Uterus (tissue), 2 donors: ENCODE results near the gene DDC.
"Not testable (repeated sequence)": the region's sequence is repeated elsewhere in the genome, so short reads cannot be mapped to it uniquely, and the experiment has no call there.

Source experiments
- POLR2A ChIP-seq, 2 donors: fragments of 450-650 bp; IDR thresholded peaks; one replicate each; pipeline ENCODE4 v1.6.1; 2016; ENCODE audit warnings: antibody characterized with exemption in 2 of 2, mild to moderate bottlenecking in 1 of 2, moderate library complexity in 1 of 2
- TF ChIP-seq, protein P1 (sequence below), 4 experiments: fragments of 200-600 bp in 2 of 4; fragments of 450-650 bp in 2 of 4; sonication (generic) in 2 of 4; IDR thresholded peaks; one replicate each; pipeline ENCODE4 v1.5.1; 2016 to 2019; ENCODE audit warnings: antibody characterized with exemption in 4 of 4, mild to moderate bottlenecking in 2 of 4, moderate library complexity in 1 of 4

DNA sequence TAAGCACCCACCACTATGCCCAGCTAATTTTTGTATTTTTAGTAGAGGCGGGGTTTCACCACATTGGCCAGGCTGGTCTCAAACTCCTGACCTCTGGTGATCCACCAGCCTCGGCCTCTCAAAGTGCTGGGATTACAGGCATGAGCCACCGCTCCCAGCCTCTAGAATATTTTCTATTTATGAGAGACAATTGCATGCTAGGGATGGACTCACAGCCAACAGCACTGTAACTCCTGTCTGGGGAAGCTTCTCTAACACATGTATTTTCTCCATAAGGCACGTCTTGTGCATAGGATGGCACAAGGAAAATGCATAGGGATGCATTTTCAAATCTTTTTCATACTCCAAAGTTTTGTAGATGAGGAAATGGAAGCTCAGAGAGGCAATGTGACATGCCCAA lies 19.6 kb downstream of the DDC start:
- TF ChIP-seq, protein P1, sequence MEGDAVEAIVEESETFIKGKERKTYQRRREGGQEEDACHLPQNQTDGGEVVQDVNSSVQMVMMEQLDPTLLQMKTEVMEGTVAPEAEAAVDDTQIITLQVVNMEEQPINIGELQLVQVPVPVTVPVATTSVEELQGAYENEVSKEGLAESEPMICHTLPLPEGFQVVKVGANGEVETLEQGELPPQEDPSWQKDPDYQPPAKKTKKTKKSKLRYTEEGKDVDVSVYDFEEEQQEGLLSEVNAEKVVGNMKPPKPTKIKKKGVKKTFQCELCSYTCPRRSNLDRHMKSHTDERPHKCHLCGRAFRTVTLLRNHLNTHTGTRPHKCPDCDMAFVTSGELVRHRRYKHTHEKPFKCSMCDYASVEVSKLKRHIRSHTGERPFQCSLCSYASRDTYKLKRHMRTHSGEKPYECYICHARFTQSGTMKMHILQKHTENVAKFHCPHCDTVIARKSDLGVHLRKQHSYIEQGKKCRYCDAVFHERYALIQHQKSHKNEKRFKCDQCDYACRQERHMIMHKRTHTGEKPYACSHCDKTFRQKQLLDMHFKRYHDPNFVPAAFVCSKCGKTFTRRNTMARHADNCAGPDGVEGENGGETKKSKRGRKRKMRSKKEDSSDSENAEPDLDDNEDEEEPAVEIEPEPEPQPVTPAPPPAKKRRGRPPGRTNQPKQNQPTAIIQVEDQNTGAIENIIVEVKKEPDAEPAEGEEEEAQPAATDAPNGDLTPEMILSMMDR (IDR thresholded peaks at IDR 0.05), result not testable (repeated sequence)
- TF ChIP-seq POLR2A (IDR thresholded peaks at IDR 0.05), result not testable (repeated sequence)
